HFFc6 (cell line): Measurements from ENCODE around the gene FNDC3B. TPM values are rescaled to one million over a fixed set of nuclear protein-coding genes. Genes with fewer than 3 reads are reported as not detected.

Source experiments
- DNase-seq: peaks from one replicate; pipeline ENCODE4 v3.0.0-alpha.2; 2018
- H3K27ac Mint-ChIP-seq: 2 replicates; pipeline ENCODE4 v1.8.0; 2020; ENCODE audit warnings: mild to moderate bottlenecking, mixed read lengths
- H3K27me3 Mint-ChIP-seq: 2 replicates; pipeline ENCODE4 v1.8.0; 2021; ENCODE audit warnings: mild to moderate bottlenecking, moderate library complexity, mixed read lengths; ENCODE audit not compliant: insufficient read depth
- H3K36me3 Mint-ChIP-seq: 2 replicates; pipeline ENCODE4 v1.8.0; 2021; ENCODE audit warnings: low read depth, mixed read lengths
- H3K4me1 Mint-ChIP-seq: 2 replicates; pipeline ENCODE4 v1.8.0; 2020; ENCODE audit warnings: low read depth, mixed read lengths
- H3K4me3 Mint-ChIP-seq: 2 replicates; pipeline ENCODE4 v1.8.0; 2020; ENCODE audit warnings: mild to moderate bottlenecking, moderate library complexity, mixed read lengths
- H3K9me3 Mint-ChIP-seq: 2 replicates; pipeline ENCODE4 v1.8.0; 2020; ENCODE audit warnings: mild to moderate bottlenecking, mixed read lengths
- CTCF ChIP-seq: fragments of 200-600 bp; sonication (generic); IDR thresholded peaks from 2 replicates; pipeline ENCODE4 v1.5.0; 2021; ENCODE audit warnings: antibody characterized with exemption, mild to moderate bottlenecking
- total RNA-seq, 6 experiments: library from RNA; stranded (reverse); fragmentation: NEBNext Ultra II Directional; extraction: Animal tissue kit (Norgen Biotek cat#: 25700); gene quantifications; 2 replicates in 1 of 6; 3 replicates in 5 of 6; pipeline ENCODE4 v1.2.3, GENCODE V29; 2021

The FNDC3B gene
- total RNA-seq, 6 experiments from 2014 or later = 133 to 192 (median 155) TPM

- Mint-ChIP-seq H3K27ac (peak overlapping the region; percentile 90), H3K4me3 (peak overlapping the region; percentile 52), H3K36me3 (peaks cover 25% of the 10 kb centered on the region), H3K9me3 (no peaks in the 10 kb centered on the region), H3K4me1 (peaks cover 86% of the 10 kb centered on the region), H3K27me3 (no peaks in the 10 kb centered on the region)
- no peak for TF ChIP-seq CTCF
- DNase-seq = peak; percentile 88
Measured at GRCh38 chr3:172135820-172136219, 96.4 kb downstream of the FNDC3B start.

GRCh38 chr3:172136330-172136729, 97.0 kb downstream of the FNDC3B start:
- no peak for DNase-seq
- no peaks in the 10 kb centered on the region for H3K9me3 Mint-ChIP-seq
- peaks cover 25% of the 10 kb centered on the region for H3K36me3 Mint-ChIP-seq
- H3K4me1 Mint-ChIP-seq = peaks cover 91% of the 10 kb centered on the region
- TF ChIP-seq CTCF = no peak
- H3K27ac Mint-ChIP-seq = peak overlapping the region; percentile 90
- peak overlapping the region; percentile 52 for H3K4me3 Mint-ChIP-seq
- H3K27me3 Mint-ChIP-seq = no peaks in the 10 kb centered on the region

GRCh38 chr3:172137287-172138192, 98.2 kb downstream of the FNDC3B start:
- Mint-ChIP-seq H3K4me3 (no peak overlapping the region), H3K4me1 (peaks cover 96% of the 10 kb centered on the region), H3K36me3 (peaks cover 25% of the 10 kb centered on the region), H3K27ac (peak overlapping the region; percentile 90), H3K27me3 (peaks cover 2% of the 10 kb centered on the region; the same call in 1 of the 2 replicates), H3K9me3 (peaks cover under 1% of the 10 kb centered on the region; the same call in 1 of the 2 replicates)
- no peak for TF ChIP-seq CTCF
- DNase-seq = no peak

- TF ChIP-seq CTCF = no peak
- H3K9me3 Mint-ChIP-seq = peaks cover 7% of the 10 kb centered on the region
- peaks cover 2% of the 10 kb centered on the region; the same call in 1 of the 2 replicates for H3K27me3 Mint-ChIP-seq
- H3K36me3 Mint-ChIP-seq = peaks cover 27% of the 10 kb centered on the region
- H3K27ac Mint-ChIP-seq = peak overlapping the region; percentile 90
- H3K4me1 Mint-ChIP-seq = peaks cover 100% of the 10 kb centered on the region
- no peak for DNase-seq
- H3K4me3 Mint-ChIP-seq = no peak overlapping the region
Measured at GRCh38 chr3:172138193-172138537, 98.8 kb downstream of the FNDC3B start.

GRCh38 chr3:172138792-172139507, 99.6 kb downstream of the FNDC3B start:
- DNase-seq = no peak
- no peak for TF ChIP-seq CTCF
- Mint-ChIP-seq H3K27ac (peak overlapping the region; percentile 76), H3K4me1 (peaks cover 93% of the 10 kb centered on the region), H3K4me3 (peak overlapping the region; percentile 34), H3K9me3 (peaks cover 15% of the 10 kb centered on the region), H3K36me3 (peaks cover 26% of the 10 kb centered on the region), H3K27me3 (peaks cover 2% of the 10 kb centered on the region; the same call in 1 of the 2 replicates)
